ENCODE results near the gene ZWILCH. TPM values are rescaled to one million over a fixed set of nuclear protein-coding genes. Genes with fewer than 3 reads are reported as not detected.
A peak's percentile ranks its signal among the peaks of the same experiment; 100 is the strongest.
"Not testable (repeated sequence)": the region's sequence is repeated elsewhere in the genome, so short reads cannot be mapped to it uniquely, and the experiment has no call there.

The ZWILCH gene
- total RNA-seq, 3 donors from 2014 or later: 32.5 to 35.0 (median 32.8) TPM

GRCh38 chr15:66498501-66499386, 6.4 kb upstream of the ZWILCH start:
- Mint-ChIP-seq H3K4me1 (ENCODE audit: low read depth) (peaks cover 60% of the 10 kb centered on the region), H3K9me3 (no peaks in the 10 kb centered on the region), H3K36me3 (ENCODE audit: insufficient read depth) (peaks cover 79% of the 10 kb centered on the region), H3K4me3 (peak overlapping the region; percentile 97), H3K27me3 (ENCODE audit: low read depth) (no peaks in the 10 kb centered on the region)
- ATAC-seq (no peak), DNase-seq (no peak)

DNA sequence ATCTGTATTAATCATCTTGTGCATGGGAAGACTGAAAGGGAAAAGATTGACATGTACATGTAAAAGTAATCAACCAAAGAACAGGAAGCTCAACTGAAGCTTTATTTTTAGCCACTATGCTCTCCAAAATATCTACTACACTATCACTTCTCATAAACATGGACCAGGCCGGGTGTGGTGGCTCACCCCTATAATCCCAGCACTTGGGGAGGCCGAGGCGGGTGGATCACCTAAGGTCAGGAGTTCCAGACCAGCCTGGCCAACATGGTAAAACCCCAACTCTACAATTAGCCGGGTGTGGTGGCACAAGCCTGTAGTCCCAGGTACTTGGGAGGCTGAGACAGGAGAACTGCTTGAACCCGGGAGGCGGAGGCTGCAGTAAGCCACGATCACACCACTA, 4.8 kb upstream of the ZWILCH start:
- H3K36me3 Mint-ChIP-seq (ENCODE audit: insufficient read depth): peaks cover 75% of the 10 kb centered on the region
- peaks cover 50% of the 10 kb centered on the region for H3K4me1 Mint-ChIP-seq (ENCODE audit: low read depth)
- not testable (repeated sequence) for H3K27me3 Mint-ChIP-seq (ENCODE audit: low read depth); ATAC-seq; DNase-seq; H3K9me3 Mint-ChIP-seq
- H3K4me3 Mint-ChIP-seq: peak overlapping the region; percentile 93

DNA sequence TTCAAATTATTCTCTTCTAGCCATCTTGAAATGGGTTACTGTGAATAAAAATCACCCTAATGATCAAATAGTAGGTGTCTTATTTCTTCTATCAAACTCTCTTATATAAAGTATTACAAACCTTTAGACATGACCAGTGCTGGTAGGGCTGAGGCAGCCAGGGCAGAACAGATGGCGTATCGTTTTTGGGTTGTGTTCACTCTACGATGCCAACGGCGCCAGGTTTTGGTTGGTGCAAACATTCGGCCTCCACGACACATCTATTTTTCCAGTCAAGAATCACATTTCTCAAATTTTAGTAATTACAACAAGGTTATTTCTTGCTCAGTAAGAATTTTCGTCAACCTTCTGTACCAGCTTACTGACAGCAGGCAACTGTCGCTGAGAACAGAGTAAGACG, 2.6 kb upstream of the ZWILCH start:
- Mint-ChIP-seq H3K27me3 (ENCODE audit: low read depth) (no peaks in the 10 kb centered on the region), H3K4me3 (peak overlapping the region; percentile 93), H3K36me3 (ENCODE audit: insufficient read depth) (peaks cover 63% of the 10 kb centered on the region), H3K4me1 (ENCODE audit: low read depth) (peaks cover 50% of the 10 kb centered on the region), H3K9me3 (no peaks in the 10 kb centered on the region)
- ATAC-seq: no peak
- DNase-seq: no peak

DNA sequence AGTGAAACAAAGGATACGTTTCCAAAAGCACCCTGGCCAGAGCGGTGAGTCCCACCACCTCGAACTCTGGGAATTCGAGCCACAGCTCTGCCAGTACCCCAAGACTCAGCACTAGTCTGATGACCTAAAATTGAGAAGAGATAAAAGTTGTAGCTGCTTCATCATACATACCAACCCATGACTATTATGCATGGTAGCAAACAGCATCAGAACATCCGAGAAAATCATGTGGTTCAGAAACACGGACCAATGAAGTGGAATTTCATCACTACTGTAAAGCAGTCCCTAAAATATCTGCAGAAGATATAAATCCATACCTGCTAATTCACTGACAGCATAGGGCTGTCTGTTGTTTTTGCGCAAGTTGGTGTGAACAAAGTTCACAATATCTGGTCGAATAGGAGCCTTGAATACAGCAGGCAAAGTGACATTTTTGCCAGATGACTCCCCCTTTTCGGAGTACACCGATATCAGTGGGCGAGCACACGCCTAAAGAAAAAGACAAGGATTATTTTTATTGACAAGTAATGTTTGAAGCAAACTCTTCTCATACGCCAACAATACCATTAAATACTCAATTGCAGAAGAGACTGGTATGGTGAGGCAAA, 2.0 kb upstream of the ZWILCH start:
- not testable (repeated sequence) for DNase-seq; H3K27me3 Mint-ChIP-seq (ENCODE audit: low read depth)

GRCh38 chr15:66503780-66504562, 1.2 kb upstream of the ZWILCH start:
- peaks cover 44% of the 10 kb centered on the region for H3K4me1 Mint-ChIP-seq (ENCODE audit: low read depth)
- peak overlapping the region; percentile 93 for H3K4me3 Mint-ChIP-seq
- ATAC-seq: no peak
- no peak for DNase-seq
- H3K27me3 Mint-ChIP-seq (ENCODE audit: low read depth): no peaks in the 10 kb centered on the region
- peaks cover 51% of the 10 kb centered on the region for H3K36me3 Mint-ChIP-seq (ENCODE audit: insufficient read depth)
- no peaks in the 10 kb centered on the region for H3K9me3 Mint-ChIP-seq

More for the DNA sequence above, 2.0 kb upstream of the ZWILCH start:
- not testable (repeated sequence) for ATAC-seq, H3K9me3 Mint-ChIP-seq
- H3K4me1 Mint-ChIP-seq (ENCODE audit: low read depth): peaks cover 47% of the 10 kb centered on the region
- H3K4me3 Mint-ChIP-seq: peak overlapping the region; percentile 93
- H3K36me3 Mint-ChIP-seq (ENCODE audit: insufficient read depth): peaks cover 58% of the 10 kb centered on the region

DNA sequence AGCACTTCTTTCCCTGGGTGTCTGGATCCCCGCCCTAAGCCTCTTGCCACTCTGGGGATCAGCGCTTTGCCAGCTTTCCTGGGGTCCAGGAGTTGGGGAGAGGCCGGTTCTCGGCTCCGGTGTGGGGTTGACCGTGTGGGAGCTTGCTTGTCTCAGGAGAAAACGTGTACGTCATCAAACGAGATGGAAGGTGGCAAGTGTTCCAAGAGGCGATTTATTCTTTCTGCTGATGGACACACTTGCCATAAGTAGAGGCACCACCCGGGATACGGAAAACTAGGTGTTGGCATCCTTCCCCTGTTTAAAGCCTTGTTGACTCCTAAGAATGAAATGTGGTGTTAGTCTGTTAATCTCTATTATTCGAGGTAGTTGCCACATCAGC, 295 bp downstream of the ZWILCH start:
- Mint-ChIP-seq H3K27me3 (ENCODE audit: low read depth) (no peaks in the 10 kb centered on the region), H3K4me1 (ENCODE audit: low read depth) (peaks cover 33% of the 10 kb centered on the region)

DNA sequence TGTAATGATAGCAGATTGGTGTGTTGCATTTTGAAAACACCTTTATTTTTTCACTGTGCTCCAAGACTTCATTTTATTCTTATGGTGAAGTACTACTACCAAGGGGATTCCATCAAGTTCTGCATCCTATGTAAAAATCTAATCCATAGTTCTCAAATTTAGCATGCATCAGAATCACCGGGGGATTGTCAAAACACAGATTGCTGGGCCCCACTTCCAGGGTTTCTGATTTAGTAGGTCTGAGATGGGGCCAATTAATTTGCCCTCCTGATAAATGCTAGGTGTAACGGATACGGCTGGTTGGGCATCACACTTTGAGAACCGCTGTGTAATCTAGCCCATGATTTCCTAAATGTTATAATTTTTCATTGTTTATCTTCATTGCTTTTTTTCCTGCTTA, 692 bp downstream of the ZWILCH start:
- DNase-seq (no peak), ATAC-seq (no peak)
- H3K27me3 Mint-ChIP-seq (ENCODE audit: low read depth): no peaks in the 10 kb centered on the region
- H3K9me3 Mint-ChIP-seq: no peaks in the 10 kb centered on the region
- H3K4me3 Mint-ChIP-seq: peak overlapping the region; percentile 93
- peaks cover 35% of the 10 kb centered on the region for H3K36me3 Mint-ChIP-seq (ENCODE audit: insufficient read depth)
- peaks cover 29% of the 10 kb centered on the region for H3K4me1 Mint-ChIP-seq (ENCODE audit: low read depth)

More for the DNA sequence above, 295 bp downstream of the ZWILCH start:
- DNase-seq: no peak
- peaks cover 39% of the 10 kb centered on the region for H3K36me3 Mint-ChIP-seq (ENCODE audit: insufficient read depth)
- ATAC-seq: peak; percentile 9 to 16
- H3K9me3 Mint-ChIP-seq: no peaks in the 10 kb centered on the region
- peak overlapping the region; percentile 93 for H3K4me3 Mint-ChIP-seq

- peaks cover 11% of the 10 kb centered on the region for H3K4me1 Mint-ChIP-seq (ENCODE audit: low read depth)
- no peak for DNase-seq
- no peaks in the 10 kb centered on the region for H3K9me3 Mint-ChIP-seq
- H3K36me3 Mint-ChIP-seq (ENCODE audit: insufficient read depth): peaks cover 10% of the 10 kb centered on the region
- no peaks in the 10 kb centered on the region for H3K27me3 Mint-ChIP-seq (ENCODE audit: low read depth)
- H3K4me3 Mint-ChIP-seq: no peak overlapping the region
- ATAC-seq: no peak
Measured at GRCh38 chr15:66508293-66508883, 3.3 kb downstream of the ZWILCH start.

DNA sequence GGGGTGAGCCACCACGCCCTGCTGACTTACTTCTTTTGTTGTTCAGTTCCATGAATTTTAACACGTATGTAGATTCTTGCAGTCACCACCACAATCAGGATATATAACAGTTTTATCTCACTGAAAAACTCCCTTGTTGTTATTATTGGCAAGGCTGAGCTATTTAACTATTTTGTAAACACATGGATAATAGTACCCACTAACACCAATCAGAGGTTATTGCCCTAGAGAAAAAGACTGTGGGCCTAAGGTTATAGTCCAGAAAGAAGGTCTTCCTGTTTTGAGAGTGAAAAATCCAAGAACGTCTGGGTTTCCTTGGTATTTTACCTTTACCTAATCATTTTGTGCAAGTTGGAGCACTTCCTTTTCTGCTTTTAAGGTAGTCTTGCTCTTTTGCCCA, 9.5 kb downstream of the ZWILCH start:
- DNase-seq (no peak), ATAC-seq (no peak)
- H3K4me3 Mint-ChIP-seq: no peak overlapping the region
- peaks cover 17% of the 10 kb centered on the region for H3K36me3 Mint-ChIP-seq (ENCODE audit: insufficient read depth)
- H3K9me3 Mint-ChIP-seq: no peaks in the 10 kb centered on the region
- no peaks in the 10 kb centered on the region for H3K4me1 Mint-ChIP-seq (ENCODE audit: low read depth)
- H3K27me3 Mint-ChIP-seq (ENCODE audit: low read depth): no peaks in the 10 kb centered on the region

GRCh38 chr15:66515901-66516322, 10.8 kb downstream of the ZWILCH start:
- Mint-ChIP-seq H3K9me3 (no peaks in the 10 kb centered on the region), H3K4me1 (ENCODE audit: low read depth) (no peaks in the 10 kb centered on the region), H3K36me3 (ENCODE audit: insufficient read depth) (peaks cover 18% of the 10 kb centered on the region), H3K27me3 (ENCODE audit: low read depth) (no peaks in the 10 kb centered on the region), H3K4me3 (no peak overlapping the region)
- no peak for ATAC-seq
- no peak for DNase-seq

GRCh38 chr15:66523926-66524325, 18.8 kb downstream of the ZWILCH start:
- H3K9me3 Mint-ChIP-seq: no peaks in the 10 kb centered on the region
- no peaks in the 10 kb centered on the region for H3K4me1 Mint-ChIP-seq (ENCODE audit: low read depth)
- H3K4me3 Mint-ChIP-seq: no peak overlapping the region
- peaks cover 39% of the 10 kb centered on the region for H3K36me3 Mint-ChIP-seq (ENCODE audit: insufficient read depth)
- no peaks in the 10 kb centered on the region for H3K27me3 Mint-ChIP-seq (ENCODE audit: low read depth)
- ATAC-seq (no peak), DNase-seq (no peak)

DNA sequence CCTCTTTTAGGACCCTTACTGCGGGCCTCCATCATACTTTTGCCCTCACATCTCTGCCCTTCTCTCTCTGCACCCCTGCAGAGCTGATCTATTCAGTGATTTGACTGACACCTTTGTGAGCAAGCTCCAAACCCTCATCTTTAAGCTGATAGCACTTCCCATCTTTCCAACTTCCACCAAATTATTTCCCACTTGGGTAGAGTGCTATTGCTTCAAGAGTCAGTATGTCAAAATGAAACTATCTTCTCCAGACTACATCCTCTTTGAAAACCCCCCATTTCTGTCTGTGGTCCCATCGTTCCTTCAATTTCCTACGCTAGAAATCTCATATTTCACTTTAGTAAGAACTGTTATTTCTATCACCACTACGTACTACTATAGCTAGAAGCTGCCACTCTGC, 19.7 kb downstream of the ZWILCH start:
- Mint-ChIP-seq H3K4me1 (ENCODE audit: low read depth) (no peaks in the 10 kb centered on the region), H3K36me3 (ENCODE audit: insufficient read depth) (peaks cover 45% of the 10 kb centered on the region), H3K4me3 (no peak overlapping the region), H3K27me3 (ENCODE audit: low read depth) (no peaks in the 10 kb centered on the region), H3K9me3 (no peaks in the 10 kb centered on the region)
- DNase-seq (no peak), ATAC-seq (no peak)

GRCh38 chr15:66535056-66535455, 29.9 kb downstream of the ZWILCH start:
- ATAC-seq (no peak), DNase-seq (no peak)
- Mint-ChIP-seq H3K9me3 (no peaks in the 10 kb centered on the region), H3K4me1 (ENCODE audit: low read depth) (no peaks in the 10 kb centered on the region), H3K4me3 (no peak overlapping the region), H3K27me3 (ENCODE audit: low read depth) (no peaks in the 10 kb centered on the region), H3K36me3 (ENCODE audit: insufficient read depth) (peaks cover 26% of the 10 kb centered on the region)

- H3K4me3 Mint-ChIP-seq: no peak overlapping the region
- H3K4me1 Mint-ChIP-seq (ENCODE audit: low read depth): no peaks in the 10 kb centered on the region
- H3K27me3 Mint-ChIP-seq (ENCODE audit: low read depth): no peaks in the 10 kb centered on the region
- peaks cover 30% of the 10 kb centered on the region for H3K36me3 Mint-ChIP-seq (ENCODE audit: insufficient read depth)
- no peak for ATAC-seq
- DNase-seq: no peak
- no peaks in the 10 kb centered on the region for H3K9me3 Mint-ChIP-seq
Measured at GRCh38 chr15:66542896-66543295, 37.8 kb downstream of the ZWILCH start.

All from activated T-cell treated with anti-CD3 and anti-CD28 coated beads, Interleukin-2, amount 50 U/mL, for 4 hours (primary cell).